Stomach (tissue), 4 donors: Measurements from ENCODE around the gene PNLDC1.

Source experiments
- CTCF ChIP-seq, 7 experiments: fragments of 450-650 bp in 4 of 7; fragments of 200-600 bp in 3 of 7; sonication (generic) in 3 of 7; IDR thresholded peaks; one replicate each; pipeline ENCODE4 v1.5.1; 2016 to 2019; ENCODE audit warnings: antibody characterized with exemption in 7 of 7, control low read depth in 2 of 7, mild to moderate bottlenecking in 1 of 7
- EP300 ChIP-seq: sonication (generic); formaldehyde crosslinking; IDR thresholded peaks from one replicate; pipeline ENCODE4 v1.6.1; 2017; ENCODE audit warnings: antibody characterized with exemption
- POLR2A ChIP-seq, 4 donors: fragments of 450-650 bp; IDR thresholded peaks; one replicate each; pipeline ENCODE4 v1.6.1; 2016; ENCODE audit warnings: antibody characterized with exemption in 4 of 4, control low read depth in 2 of 4, mild to moderate bottlenecking in 1 of 4, moderate library complexity in 1 of 4

GRCh38 chr6:159807150-159807858 lies 7.2 kb downstream of the PNLDC1 start:
- no peak for TF ChIP-seq CTCF (IDR thresholded peaks at IDR 0.05)
- TF ChIP-seq EP300 = no peak
- no peak for TF ChIP-seq POLR2A (IDR thresholded peaks at IDR 0.05)
